Neural progenitor cell (in vitro differentiated cells): ENCODE results near the gene HDAC7. TPM values are rescaled to one million over a fixed set of nuclear protein-coding genes. Genes with fewer than 3 reads are reported as not detected.

ENCODE experiments used
- DNase-seq: peaks from one replicate; pipeline ENCODE4 v3.0.0-alpha.2; 2016; ENCODE audit warnings: low spot score
- H2AFZ ChIP-seq: fragments of 200-600 bp; sonication (generic); replicated peaks from 2 replicates; pipeline ENCODE4 v1.6.1; 2016; ENCODE audit warnings: antibody characterized with exemption
- H3F3A ChIP-seq: fragments of 200-600 bp; sonication (generic); 2 replicates; pipeline ENCODE4 v1.6.1; 2016; ENCODE audit warnings: antibody characterized with exemption, low read depth
- H3K27ac ChIP-seq: fragments of 200-600 bp; sonication (generic); 2 replicates; pipeline ENCODE4 v1.5.1; 2016; ENCODE audit warnings: mild to moderate bottlenecking
- H3K27me3 ChIP-seq: fragments of 200-600 bp; sonication (generic); 2 replicates; pipeline ENCODE4 v1.6.1; 2016; ENCODE audit warnings: mild to moderate bottlenecking, moderate library complexity
- H3K36me3 ChIP-seq: fragments of 200-600 bp; sonication (generic); 2 replicates; pipeline ENCODE4 v1.5.1; 2016
- H3K4me1 ChIP-seq: fragments of 200-600 bp; sonication (generic); 2 replicates; pipeline ENCODE4 v1.6.1; 2016; ENCODE audit warnings: mixed run types
- H3K4me2 ChIP-seq: fragments of 200-600 bp; sonication (generic); 2 replicates; pipeline ENCODE4 v1.6.1; 2016
- H3K4me3 ChIP-seq: fragments of 200-600 bp; sonication (generic); 2 replicates; pipeline ENCODE4 v1.5.1; 2016
- H3K79me2 ChIP-seq: fragments of 200-600 bp; sonication (generic); 2 replicates; pipeline ENCODE4 v1.6.1; 2016; ENCODE audit warnings: low read depth
- H3K9ac ChIP-seq: fragments of 200-600 bp; sonication (generic); 2 replicates; pipeline ENCODE4 v1.6.1; 2016
- H3K9me3 ChIP-seq: fragments of 200-600 bp; sonication (generic); 2 replicates; pipeline ENCODE4 v1.5.1; 2016; ENCODE audit warnings: low read depth
- H4K20me1 ChIP-seq: fragments of 200-600 bp; sonication (generic); 2 replicates; pipeline ENCODE4 v1.6.1; 2016; ENCODE audit warnings: low read depth
- H3K27ac Mint-ChIP-seq: 3 replicates; pipeline ENCODE4 v1.8.0; 2021; ENCODE audit warnings: mixed read lengths
- H3K27me3 Mint-ChIP-seq: 2 replicates; pipeline ENCODE4 v1.8.0; 2022; ENCODE audit warnings: low read depth, mild to moderate bottlenecking, inconsistent platforms, moderate library complexity, mixed read lengths; ENCODE audit not compliant: insufficient read depth
- H3K36me3 Mint-ChIP-seq: 3 replicates; pipeline ENCODE4 v1.8.0; 2021; ENCODE audit warnings: mixed read lengths
- H3K4me1 Mint-ChIP-seq: 3 replicates; pipeline ENCODE4 v1.8.0; 2021; ENCODE audit warnings: mixed read lengths
- H3K4me3 Mint-ChIP-seq: 3 replicates; pipeline ENCODE4 v1.8.0; 2021; ENCODE audit warnings: mild to moderate bottlenecking, moderate library complexity, mixed read lengths
- H3K9me3 Mint-ChIP-seq: 3 replicates; pipeline ENCODE4 v1.8.0; 2020; ENCODE audit warnings: mixed read lengths
- CTCF ChIP-seq: fragments of 200-600 bp; sonication (generic); IDR thresholded peaks from 2 replicates; pipeline ENCODE4 v1.5.1; 2017; ENCODE audit warnings: antibody characterized with exemption, mild to moderate bottlenecking
- EZH2 ChIP-seq: fragments of 200-600 bp; sonication (generic); IDR thresholded peaks from 2 replicates; pipeline ENCODE4 v1.6.1; 2017; ENCODE audit warnings: antibody characterized with exemption, mild to moderate bottlenecking, moderate library complexity
- EZH2phosphoT487 ChIP-seq: fragments of 200-600 bp; sonication (generic); IDR thresholded peaks from 2 replicates; pipeline ENCODE4 v1.6.1; 2017; ENCODE audit warnings: antibody characterized with exemption
- total RNA-seq: library from RNA; depleted of rRNA; stranded (reverse); fragments of >200 nt; gene quantifications from 2 replicates; pipeline ENCODE4 v1.2.3, GENCODE V29; 2015; ENCODE audit warnings: low replicate concordance

HDAC7 gene
- total RNA-seq, 1 donor from 2014 or later = 7.2 TPM

DNA sequence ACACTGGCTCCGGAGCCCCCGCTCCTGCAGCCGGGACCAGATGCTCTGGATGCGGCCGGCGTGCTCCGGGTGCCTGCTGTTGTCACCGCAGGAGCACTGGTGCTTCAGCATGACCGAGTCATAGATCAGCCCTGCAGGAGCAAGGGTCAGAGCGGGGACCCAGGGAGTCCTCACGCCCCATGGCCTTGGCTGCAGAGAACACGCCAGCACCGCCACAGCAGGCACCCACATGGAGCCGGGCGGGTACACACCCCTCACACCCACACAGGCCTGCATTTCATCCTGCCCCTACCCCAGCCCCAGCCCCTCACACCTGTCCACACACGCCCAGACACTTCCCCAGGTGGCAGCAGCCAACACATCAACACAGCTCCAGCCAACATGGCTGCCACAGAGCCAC is 27.8 kb downstream of the HDAC7 start:
- no peaks in the 10 kb centered on the region for H4K20me1 ChIP-seq
- H3K4me1 Mint-ChIP-seq = peaks cover 7% of the 10 kb centered on the region
- H3K27me3 Mint-ChIP-seq = peaks cover 2% of the 10 kb centered on the region
- no peak overlapping the region for H3K27ac Mint-ChIP-seq
- H3K36me3 ChIP-seq = no peaks in the 10 kb centered on the region
- no peak for DNase-seq
- no peak overlapping the region for H3K9ac ChIP-seq
- no peak overlapping the region for H3K27ac ChIP-seq
- H3K4me3 ChIP-seq = no peak overlapping the region
- H3F3A ChIP-seq = no peaks in the 10 kb centered on the region
- no peak overlapping the region for H2AFZ ChIP-seq
- H3K9me3 Mint-ChIP-seq = no peaks in the 10 kb centered on the region
- H3K79me2 ChIP-seq = no peaks in the 10 kb centered on the region
- TF ChIP-seq EZH2phosphoT487 = no peak
- TF ChIP-seq EZH2 = no peak
- TF ChIP-seq CTCF = no peak
- no peaks in the 10 kb centered on the region for H3K27me3 ChIP-seq
- H3K4me2 ChIP-seq = no peak overlapping the region
- H3K4me3 Mint-ChIP-seq = no peak overlapping the region
- H3K36me3 Mint-ChIP-seq = peaks cover 29% of the 10 kb centered on the region
- no peaks in the 10 kb centered on the region for H3K4me1 ChIP-seq
- no peaks in the 10 kb centered on the region for H3K9me3 ChIP-seq

- Histone ChIP-seq H3K4me2 (no peak overlapping the region), H3K9me3 (no peaks in the 10 kb centered on the region), H3K4me1 (no peaks in the 10 kb centered on the region), H3K79me2 (no peaks in the 10 kb centered on the region), H2AFZ (no peak overlapping the region), H3K27ac (no peak overlapping the region), H3K4me3 (no peak overlapping the region), H3K36me3 (no peaks in the 10 kb centered on the region), H3K27me3 (no peaks in the 10 kb centered on the region), H4K20me1 (no peaks in the 10 kb centered on the region), H3F3A (no peaks in the 10 kb centered on the region), H3K9ac (no peak overlapping the region)
- Mint-ChIP-seq H3K4me3 (no peak overlapping the region), H3K9me3 (no peaks in the 10 kb centered on the region), H3K27me3 (peaks cover 5% of the 10 kb centered on the region), H3K4me1 (peaks cover 7% of the 10 kb centered on the region), H3K27ac (no peak overlapping the region), H3K36me3 (peaks cover 29% of the 10 kb centered on the region)
- TF ChIP-seq CTCF (no peak), EZH2phosphoT487 (no peak), EZH2 (no peak)
- no peak for DNase-seq
Measured at GRCh38 chr12:47791351-47791746, 28.4 kb downstream of the HDAC7 start.

GRCh38 chr12:47790676-47791350 is 28.9 kb downstream of the HDAC7 start:
- no peaks in the 10 kb centered on the region for H3K36me3 ChIP-seq
- Mint-ChIP-seq H3K27ac (no peak overlapping the region), H3K27me3 (peaks cover 5% of the 10 kb centered on the region), H3K4me3 (no peak overlapping the region), H3K9me3 (no peaks in the 10 kb centered on the region), H3K4me1 (peaks cover 7% of the 10 kb centered on the region), H3K36me3 (peaks cover 29% of the 10 kb centered on the region)
- H3K4me1 ChIP-seq = no peaks in the 10 kb centered on the region
- no peak overlapping the region for H3K9ac ChIP-seq
- H3K4me2 ChIP-seq = no peak overlapping the region
- H3F3A ChIP-seq = no peaks in the 10 kb centered on the region
- H3K27me3 ChIP-seq = no peaks in the 10 kb centered on the region
- TF ChIP-seq EZH2phosphoT487 (no peak), EZH2 (no peak), CTCF (no peak)
- no peak overlapping the region for H3K27ac ChIP-seq
- DNase-seq = no peak
- no peak overlapping the region for H3K4me3 ChIP-seq
- H3K9me3 ChIP-seq = no peaks in the 10 kb centered on the region
- no peak overlapping the region for H2AFZ ChIP-seq
- H3K79me2 ChIP-seq = no peaks in the 10 kb centered on the region
- H4K20me1 ChIP-seq = no peaks in the 10 kb centered on the region
